ENCODE results near the gene XIST.

The XIST gene

GRCh38 chrX:73863852-73864251 is 11.3 kb upstream of the XIST start:
- no peak overlapping the region for H3K4me3 ChIP-seq (ENCODE audit: low read depth, low read length)
- no peak for TF ChIP-seq CTCF (IDR thresholded peaks at IDR 0.05; ENCODE audit: low read depth, low read length, missing control alignments)
- in situ Hi-C loops (cut with HindIII; ENCODE audit: low sequenced_read_pairs), result loop anchor here (10.0 to 25.0 kb wide), 2 partner anchors 148 to 271 kb away; no protein-coding TSS in a partner anchor
- DNase-seq (ENCODE audit: low read depth), result no peak

GRCh38 chrX:73863268-73863667 is 10.8 kb upstream of the XIST start:
- DNase-seq (ENCODE audit: low read depth), result no peak
- no peak overlapping the region for H3K4me3 ChIP-seq (ENCODE audit: low read depth, low read length)
- no peak for TF ChIP-seq CTCF (IDR thresholded peaks at IDR 0.05; ENCODE audit: low read depth, low read length, missing control alignments)
- in situ Hi-C loops (cut with HindIII; ENCODE audit: low sequenced_read_pairs), result loop anchor here (10.0 to 25.0 kb wide), 2 partner anchors 149 to 272 kb away; no protein-coding TSS in a partner anchor

GRCh38 chrX:73859622-73860021 is 7.1 kb upstream of the XIST start:
- TF ChIP-seq CTCF (IDR thresholded peaks at IDR 0.05; ENCODE audit: low read depth, low read length, missing control alignments), result no peak
- H3K4me3 ChIP-seq (ENCODE audit: low read depth, low read length), result no peak overlapping the region
- no peak for DNase-seq (ENCODE audit: low read depth)
- in situ Hi-C loops (cut with HindIII; ENCODE audit: low sequenced_read_pairs), result loop anchor here (10.0 to 25.0 kb wide), 2 partner anchors 153 to 275 kb away; no protein-coding TSS in a partner anchor

GRCh38 chrX:73855546-73855945 is 3.0 kb upstream of the XIST start:
- peak; percentile 87 for TF ChIP-seq CTCF (IDR thresholded peaks at IDR 0.05; ENCODE audit: low read depth, low read length, missing control alignments)

GRCh38 chrX:73852022-73852421 is 492 bp downstream of the XIST start:
- DNase-seq (ENCODE audit: low read depth), result no peak
- peak overlapping the region; percentile 71 for H3K4me3 ChIP-seq (ENCODE audit: low read depth, low read length)
- TF ChIP-seq CTCF (IDR thresholded peaks at IDR 0.05; ENCODE audit: low read depth, low read length, missing control alignments), result no peak
- in situ Hi-C loops (cut with HindIII; ENCODE audit: low sequenced_read_pairs), result loop anchor here (25.0 kb wide), 1 partner anchor 160 kb away; no protein-coding TSS in a partner anchor

More at GRCh38 chrX:73855546-73855945, 3.0 kb upstream of the XIST start:
- no peak overlapping the region for H3K4me3 ChIP-seq (ENCODE audit: low read depth, low read length)
- peak; percentile 65 for DNase-seq (ENCODE audit: low read depth)
- in situ Hi-C loops (cut with HindIII; ENCODE audit: low sequenced_read_pairs), result loop anchor here (25.0 kb wide), 1 partner anchor 157 kb away; no protein-coding TSS in a partner anchor

- in situ Hi-C loops (cut with HindIII; ENCODE audit: low sequenced_read_pairs), result loop anchor here (25.0 kb wide), 1 partner anchor 161 kb away; no protein-coding TSS in a partner anchor
- H3K4me3 ChIP-seq (ENCODE audit: low read depth, low read length), result peak overlapping the region; percentile 71
- TF ChIP-seq CTCF (IDR thresholded peaks at IDR 0.05; ENCODE audit: low read depth, low read length, missing control alignments), result no peak
- DNase-seq (ENCODE audit: low read depth), result peak; percentile 89
Measured at GRCh38 chrX:73851014-73852009, 1.2 kb downstream of the XIST start.
